IPS-18c (cell line): Measurements from ENCODE around the gene ATAD3C.
"Not testable (repeated sequence)": the region's sequence is repeated elsewhere in the genome, so short reads cannot be mapped to it uniquely, and the experiment has no call there.

Experiments used
- H3K4me3 ChIP-seq: 2 replicates; pipeline ENCODE4 v1.7.0; 2013; ENCODE audit warnings: low read depth, mild to moderate bottlenecking, low read length, moderate library complexity; ENCODE audit not compliant: insufficient read depth
- H3K9me3 ChIP-seq: one replicate; pipeline ENCODE4 v1.6.1; 2013; ENCODE audit warnings: mild to moderate bottlenecking, low read length, moderate library complexity; ENCODE audit not compliant: control insufficient read depth, insufficient read depth

ATAD3C gene

DNA sequence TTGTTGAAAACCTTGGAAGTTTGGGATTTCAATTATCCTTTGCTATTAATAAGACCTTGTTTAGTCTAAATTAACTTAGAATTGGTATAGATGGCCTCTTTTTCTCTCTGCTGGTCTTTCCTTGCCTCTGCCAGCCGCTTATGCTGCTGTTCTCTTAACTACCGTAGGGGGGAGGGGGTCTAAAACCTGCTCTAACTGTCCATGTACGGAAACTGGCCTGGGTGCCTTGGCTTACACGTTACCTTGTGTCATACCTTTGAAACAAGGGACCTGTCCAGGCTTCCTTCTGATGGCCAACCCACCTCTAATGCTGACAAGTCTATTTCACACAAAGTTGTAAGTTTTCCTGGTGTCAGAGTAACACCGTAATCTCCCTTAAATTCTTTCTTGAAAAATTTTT, 32.1 kb upstream of the ATAD3C start:
- not testable (repeated sequence) for H3K4me3 ChIP-seq, H3K9me3 ChIP-seq

DNA sequence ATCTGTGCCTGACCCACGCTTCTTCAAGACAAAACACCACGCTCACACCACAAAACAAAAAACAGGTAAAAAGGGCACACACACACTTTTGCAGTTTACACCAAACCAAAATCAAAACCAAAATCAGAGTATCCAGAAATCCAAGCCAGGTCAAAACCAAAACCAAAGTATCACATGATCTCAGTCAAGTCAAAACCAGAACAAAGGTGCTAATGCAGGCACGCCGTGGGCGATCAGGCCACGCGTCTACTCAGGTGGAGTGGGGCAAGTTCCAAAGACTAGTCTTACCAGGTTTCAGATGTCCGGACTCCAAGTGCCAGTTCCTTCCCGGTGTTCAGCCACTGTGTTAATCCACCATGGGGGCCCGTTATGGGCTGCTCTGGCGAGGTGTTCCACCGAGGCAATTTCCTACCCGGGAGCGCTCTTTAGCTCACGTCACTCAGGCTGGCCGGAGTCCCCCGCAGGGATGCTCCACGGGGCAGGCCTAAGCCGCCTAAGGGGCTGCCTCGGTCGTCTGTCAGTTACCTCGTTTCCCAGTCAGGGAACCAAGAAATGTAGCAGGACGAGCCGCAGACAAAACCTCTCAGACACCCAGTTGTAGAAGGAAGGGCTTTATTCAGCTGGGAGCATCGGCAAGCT, 31.5 kb upstream of the ATAD3C start:
- not testable (repeated sequence) for H3K9me3 ChIP-seq, H3K4me3 ChIP-seq

DNA sequence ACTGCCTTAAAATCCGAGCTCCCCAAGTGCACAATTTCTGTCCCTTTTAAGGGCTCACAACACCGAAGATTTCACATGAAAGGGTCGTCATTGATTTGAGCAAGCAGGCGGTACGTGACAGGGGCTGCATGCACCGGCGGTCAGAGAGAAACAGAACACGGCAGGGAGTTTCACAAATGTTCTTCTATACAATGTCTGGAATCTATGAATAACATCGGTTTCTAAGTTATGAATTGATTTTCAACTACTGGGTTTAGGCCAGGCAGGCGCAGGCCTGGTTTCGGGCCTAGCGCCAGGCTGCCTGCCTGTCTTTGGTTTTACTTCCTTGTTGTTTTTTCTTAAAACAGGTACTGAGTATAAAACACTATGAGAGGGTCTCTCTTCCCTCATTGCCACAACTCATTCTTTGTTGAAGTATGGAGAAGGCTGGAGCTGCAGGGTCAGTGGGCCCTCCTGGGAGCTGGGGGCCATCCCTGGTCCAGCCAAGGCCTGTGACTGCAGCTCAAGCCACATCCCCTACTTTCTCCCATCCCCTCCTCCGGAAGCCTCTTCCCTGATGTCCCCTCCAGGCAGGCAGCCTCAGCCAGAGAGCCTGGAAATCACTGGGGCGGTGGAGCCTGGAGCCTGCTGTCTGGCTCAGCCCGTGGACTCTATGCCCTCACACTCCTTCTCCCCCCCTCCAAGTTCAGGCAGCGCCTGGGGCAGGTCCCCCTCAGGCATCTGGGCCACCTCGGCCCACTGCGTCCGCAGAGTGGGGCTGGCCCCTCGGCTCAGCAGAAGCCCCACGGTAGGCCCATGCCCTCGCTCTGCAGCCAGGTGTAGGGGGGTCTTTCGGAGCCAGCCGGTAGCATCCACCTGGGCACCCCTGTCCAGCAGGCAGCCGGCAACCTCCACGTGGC, 30.8 kb upstream of the ATAD3C start:
- no peaks in the 10 kb centered on the region for H3K9me3 ChIP-seq

DNA sequence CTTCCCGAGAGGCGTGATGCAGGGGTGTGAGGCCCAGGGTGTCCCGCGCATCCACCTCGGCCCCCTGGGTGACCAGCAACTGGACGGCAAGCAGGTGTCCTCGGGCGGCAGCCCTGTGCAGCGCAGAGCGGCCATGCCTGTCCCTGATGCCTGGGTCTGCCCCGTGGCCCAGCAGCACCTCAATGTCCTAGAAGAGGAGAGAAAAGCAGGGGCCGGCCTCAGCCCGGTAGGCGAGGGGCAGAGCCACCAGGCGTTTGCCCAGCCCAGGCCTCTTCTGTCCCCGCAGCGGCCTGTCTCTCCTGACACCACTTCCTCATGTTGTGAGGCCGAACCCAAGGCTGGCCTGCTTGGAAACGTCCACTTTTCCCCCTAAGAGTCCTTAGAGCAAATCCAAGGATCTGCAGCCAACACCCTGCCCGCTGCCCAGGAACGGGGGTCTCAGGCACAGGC, 30.1 kb upstream of the ATAD3C start:
- Histone ChIP-seq H3K4me3 (no peak overlapping the region), H3K9me3 (no peaks in the 10 kb centered on the region)

More for the DNA sequence above, 30.8 kb upstream of the ATAD3C start:
- no peak overlapping the region for H3K4me3 ChIP-seq

DNA sequence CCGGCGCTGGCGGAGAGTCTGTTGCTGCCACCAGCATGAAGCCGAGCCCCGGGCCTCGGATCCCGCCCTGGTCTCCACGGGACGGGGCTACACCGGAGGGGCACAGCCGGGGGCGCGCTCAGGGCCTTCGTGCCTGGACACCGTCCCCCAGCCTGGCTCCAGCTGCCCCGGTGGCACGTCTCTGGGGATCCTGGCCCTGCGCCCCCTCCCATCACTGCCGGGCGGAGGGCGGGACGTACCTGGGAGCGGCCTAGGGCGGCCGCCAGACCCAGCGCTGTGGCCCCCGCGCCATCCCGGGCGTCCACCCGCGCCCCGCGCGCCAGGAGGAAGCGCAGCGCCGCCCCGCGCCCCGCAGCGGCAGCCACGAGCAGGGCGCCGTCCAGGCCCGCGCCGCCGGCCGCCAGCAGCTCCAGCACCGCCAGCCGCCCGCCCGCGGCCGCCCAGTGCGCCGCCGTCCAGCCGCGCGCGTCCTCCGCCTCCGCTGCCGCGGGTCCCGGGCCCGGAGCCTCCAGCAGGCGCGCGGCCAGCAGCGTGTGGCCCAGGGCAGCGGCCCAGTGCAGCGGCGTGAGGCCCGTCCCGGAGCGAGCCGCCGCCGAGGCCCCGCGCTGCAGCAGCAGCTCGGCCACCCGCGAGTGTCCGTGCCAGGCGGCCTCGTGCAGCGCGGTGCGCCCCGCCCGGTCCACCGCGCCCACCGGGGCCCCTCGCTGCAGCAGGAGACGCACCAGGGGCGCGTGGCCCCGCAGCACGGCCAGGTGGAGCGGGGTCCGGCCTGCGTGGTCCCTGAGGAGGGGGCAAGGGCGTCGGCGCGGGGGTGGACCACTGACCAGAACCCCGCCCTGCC, 29.5 kb upstream of the ATAD3C start:
- no peaks in the 10 kb centered on the region for H3K9me3 ChIP-seq
- no peak overlapping the region for H3K4me3 ChIP-seq

DNA sequence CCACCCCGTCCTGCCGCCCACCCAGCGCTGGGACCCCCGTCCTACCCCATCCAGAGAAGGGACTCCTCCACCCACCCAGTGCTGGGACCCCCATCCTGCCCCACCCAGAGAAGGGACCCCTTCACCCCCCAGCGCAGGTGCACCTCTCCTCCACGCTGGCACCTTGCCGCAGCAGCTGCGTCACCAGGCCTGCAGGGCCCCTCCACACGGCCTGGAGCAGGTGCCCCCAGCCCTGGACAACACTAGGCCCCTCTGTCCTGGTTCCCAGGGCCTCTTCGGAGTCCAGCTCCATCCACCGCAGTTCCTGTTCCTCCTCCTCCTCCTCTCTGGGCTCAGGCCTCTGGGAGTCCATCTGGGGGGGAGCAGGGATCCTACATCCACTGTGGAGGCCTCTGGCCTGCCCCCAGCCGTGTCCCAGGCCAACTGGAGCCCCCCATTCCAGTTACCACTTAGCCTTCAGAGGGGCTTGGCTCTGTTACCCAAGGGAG, 28.8 kb upstream of the ATAD3C start:
- H3K4me3 ChIP-seq: no peak overlapping the region
- no peaks in the 10 kb centered on the region for H3K9me3 ChIP-seq

DNA sequence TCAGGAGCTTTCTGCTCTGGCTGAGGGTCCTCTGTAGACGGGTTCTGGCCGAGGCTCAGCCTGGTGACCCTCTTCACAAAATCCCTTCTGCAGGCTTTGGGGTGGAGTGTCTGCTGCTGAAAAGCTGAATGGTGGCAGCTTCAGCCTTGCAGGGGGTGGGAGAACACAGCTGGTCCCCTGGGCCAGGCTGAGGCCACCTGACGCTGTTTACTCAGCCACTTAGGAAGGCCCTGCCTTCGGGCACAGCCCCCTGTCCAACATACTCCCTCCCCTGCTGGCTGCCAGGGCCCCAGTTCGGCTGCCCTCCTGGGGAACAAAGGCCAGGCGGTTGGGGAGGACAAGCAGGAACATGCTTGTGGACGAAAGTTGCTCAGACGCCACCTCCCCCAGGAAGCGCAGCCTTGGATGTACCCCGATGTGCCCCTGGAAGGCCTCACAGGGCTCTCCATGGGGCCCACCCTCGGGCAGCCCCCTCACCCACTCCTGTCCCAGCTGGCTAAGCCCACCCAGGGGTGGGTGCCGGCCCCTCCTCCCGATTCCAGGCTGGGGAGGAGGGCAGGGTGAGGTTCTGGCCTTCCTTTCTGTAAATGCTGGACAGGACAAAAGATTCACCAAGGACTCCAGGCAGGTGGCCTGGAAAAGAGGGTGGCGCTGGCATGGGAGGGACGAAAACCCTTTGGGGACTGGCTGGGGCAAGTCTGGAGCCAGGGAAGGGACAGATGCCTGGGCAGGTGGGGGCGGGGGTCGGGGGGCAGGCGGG, 28.2 kb upstream of the ATAD3C start, which contains the start of gene ANKRD65:
ANKRD65 (minus strand) TSS at position 130 of the 760 bp plus-strand sequence. CDS start 271 bp downstream, outside the sequence.
- H3K9me3 ChIP-seq: no peaks in the 10 kb centered on the region
- H3K4me3 ChIP-seq: no peak within 1 kb of the TSS

DNA sequence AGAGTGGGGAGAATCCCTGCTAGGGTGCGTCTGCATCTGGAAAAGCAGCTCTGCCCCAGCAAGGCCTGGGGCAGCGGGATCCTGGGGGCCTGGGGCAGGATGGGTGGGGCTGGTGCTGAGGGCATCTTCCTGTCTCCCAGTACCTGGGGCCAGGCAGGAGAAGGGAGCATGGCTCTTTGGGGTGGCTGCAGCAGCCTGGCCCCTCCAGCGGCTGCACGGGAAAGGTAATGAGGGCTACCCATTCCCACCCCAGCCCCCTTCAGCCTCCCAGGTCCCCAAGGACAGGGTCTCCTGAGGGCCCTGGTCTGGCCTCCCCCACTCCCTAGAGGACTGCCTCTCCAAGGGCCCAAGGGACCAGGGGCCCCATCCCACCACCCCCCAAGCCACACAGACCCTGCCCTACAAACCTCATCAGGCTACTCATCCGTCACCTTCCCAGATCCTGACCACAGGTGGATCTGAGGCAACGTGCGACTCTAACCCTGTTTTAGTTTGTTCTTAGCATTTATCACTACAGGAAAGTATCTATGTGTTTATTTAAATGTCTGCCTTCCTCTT, 27.5 kb upstream of the ATAD3C start:
- Histone ChIP-seq H3K4me3 (no peak overlapping the region), H3K9me3 (no peaks in the 10 kb centered on the region)

DNA sequence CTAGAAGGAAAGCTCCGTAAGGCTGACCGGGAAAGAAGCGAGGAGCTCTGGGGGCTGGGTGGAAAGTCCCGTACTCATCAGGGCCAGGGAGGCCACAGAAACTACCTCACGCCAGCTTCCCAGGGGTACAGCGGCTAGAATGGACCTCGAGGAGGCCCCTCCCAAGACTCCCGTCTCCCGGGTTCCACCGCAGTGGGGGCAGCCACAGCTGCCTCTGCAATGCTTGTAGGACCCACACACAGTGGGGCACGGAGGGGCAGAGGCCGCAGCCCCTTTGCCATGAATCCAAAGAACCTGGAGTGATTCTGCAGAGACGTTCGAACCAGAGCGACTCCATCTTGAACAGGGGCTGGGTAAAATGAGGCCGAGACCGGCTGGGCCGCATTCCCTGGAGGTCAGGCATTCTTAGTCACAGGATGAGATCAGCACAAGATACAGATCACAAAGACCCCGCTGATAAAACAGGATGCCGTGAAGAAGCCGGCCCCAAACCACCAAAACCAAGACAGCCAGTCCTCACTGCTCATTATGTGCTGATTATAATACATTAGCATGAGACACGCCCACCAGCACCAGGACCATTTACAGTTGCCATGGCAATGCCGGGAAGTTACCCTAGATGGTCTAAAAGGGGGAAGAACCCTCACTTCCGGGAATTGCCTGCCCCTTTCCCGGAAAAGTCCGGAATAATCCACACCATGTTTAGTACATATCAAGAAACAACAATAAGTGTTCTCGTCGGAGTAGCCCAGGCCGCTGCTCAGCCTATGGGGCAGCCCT, 26.8 kb upstream of the ATAD3C start:
- Histone ChIP-seq H3K9me3 (no peaks in the 10 kb centered on the region), H3K4me3 (no peak overlapping the region)

DNA sequence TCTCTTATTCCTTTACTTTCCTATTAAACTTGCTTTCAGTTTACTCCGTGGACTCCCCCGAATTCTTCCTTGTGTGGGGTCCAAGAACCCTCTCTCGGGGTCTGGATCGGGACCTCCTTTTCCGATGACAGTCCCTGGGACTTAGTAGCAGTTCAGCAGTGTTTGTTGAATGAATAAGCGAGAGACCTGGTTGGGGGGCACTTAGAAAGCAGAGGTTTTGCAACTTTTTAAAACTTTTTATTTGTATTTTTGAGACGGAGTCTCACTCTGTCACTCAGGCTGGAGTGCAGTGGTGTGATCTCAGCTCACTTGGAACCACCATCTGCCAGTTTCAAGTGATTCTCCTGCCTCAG, 26.3 kb upstream of the ATAD3C start:
- no peaks in the 10 kb centered on the region for H3K9me3 ChIP-seq
- H3K4me3 ChIP-seq: no peak overlapping the region

DNA sequence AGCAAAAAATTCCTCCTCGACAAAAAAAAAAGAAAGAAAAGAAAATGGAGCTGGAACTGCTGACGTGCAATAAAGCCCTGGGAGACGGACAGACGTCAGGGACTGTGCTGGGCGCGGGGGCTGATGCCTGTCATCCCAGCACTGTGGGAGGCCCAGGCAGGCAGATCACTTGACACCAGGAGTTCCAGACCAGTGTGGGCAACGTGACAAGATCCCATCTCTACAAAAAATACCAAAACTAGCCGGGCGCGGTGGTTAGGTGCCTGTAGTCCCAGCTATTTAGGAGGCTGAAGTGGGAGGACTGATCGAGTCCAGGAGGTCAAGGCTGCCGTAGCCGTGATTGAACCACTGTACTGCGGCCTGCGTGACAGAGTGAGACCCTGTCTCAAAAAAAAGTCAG, 24.8 kb upstream of the ATAD3C start:
- Histone ChIP-seq H3K4me3 (no peak overlapping the region), H3K9me3 (no peaks in the 10 kb centered on the region)

DNA sequence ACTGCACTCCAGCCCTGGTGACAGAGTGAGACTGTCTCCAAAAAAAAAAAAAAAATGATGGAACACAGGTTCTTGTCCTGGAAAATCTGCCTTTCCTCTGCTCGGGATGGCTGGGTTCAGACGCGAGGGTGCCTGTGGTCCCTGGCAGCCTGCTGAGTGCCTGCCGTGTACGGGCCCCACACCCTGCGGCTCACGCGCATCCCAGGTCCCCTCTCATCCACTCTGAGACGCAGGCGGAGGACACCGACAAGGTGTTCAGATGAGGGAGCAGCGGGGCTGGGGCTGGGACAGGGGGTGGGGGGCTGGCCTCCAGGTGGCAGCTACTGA, 24.1 kb upstream of the ATAD3C start:
- H3K9me3 ChIP-seq: no peaks in the 10 kb centered on the region
- H3K4me3 ChIP-seq: no peak overlapping the region

DNA sequence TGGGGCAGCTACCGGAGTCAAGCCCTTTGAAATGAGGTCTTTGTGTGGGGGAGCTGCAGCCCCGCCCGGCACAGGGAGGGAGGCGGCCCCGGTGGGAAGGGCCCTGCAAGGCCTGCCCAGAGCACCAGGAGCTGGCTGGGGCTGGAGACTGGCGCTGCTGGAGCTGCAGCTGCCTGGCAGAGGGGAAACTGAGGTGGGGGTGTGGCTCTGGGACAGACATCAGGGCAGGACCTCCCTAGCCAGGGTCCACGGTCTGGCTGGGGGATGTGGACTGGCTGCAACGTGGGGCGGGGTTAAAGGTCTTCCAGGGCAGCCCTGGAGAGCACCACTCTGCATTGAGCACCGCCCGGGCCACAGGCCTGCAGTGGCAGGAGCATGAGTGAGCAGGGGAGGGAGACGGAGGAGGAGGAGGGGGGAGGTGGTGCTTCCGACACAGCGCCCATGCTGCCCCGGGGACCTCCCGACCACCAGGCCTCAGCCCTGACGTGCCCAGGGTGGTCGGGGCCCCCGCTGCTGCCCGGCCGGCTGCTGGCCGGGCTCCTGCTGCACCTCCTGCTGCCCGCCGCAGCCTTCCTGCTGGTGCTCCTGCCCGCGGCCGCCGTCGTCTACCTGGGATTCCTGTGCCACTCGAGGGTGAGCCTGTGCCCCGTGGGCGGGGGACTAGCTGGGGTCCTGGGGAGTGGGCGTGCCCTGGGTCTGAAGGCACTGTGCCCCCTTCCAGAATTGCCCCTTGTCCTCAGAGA, 23.6 kb upstream of the ATAD3C start:
- H3K9me3 ChIP-seq: no peaks in the 10 kb centered on the region
- no peak overlapping the region for H3K4me3 ChIP-seq

DNA sequence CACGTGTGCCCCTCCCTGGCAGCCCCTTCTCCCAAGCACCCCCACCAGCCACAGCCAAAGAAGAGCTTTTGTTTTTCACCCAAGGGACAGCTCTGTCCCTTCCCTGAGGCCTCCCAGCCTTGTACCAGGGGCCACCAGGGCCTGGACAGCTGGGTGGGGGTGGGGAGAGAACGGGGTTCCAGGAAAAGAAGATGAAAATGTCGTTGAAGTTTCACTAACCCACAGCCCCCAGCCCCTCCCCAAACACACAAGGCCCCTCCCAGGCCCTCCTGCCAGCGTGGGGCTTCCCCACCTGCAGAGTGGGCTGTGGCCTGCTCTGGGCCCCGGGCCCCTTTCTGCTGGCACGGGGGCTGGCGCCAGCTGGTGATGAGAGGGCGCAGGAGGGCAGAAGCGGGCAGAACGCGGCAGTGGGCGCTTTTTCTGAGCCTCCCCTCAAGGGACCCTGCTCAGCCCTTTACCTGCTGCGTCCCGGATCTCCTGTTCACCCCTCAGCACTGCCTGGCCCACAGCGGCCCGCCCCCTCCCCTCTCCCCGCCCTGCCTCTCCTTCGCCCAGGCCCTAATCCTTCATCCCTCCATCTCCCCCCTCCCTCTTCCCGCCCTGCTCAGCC, 22.9 kb upstream of the ATAD3C start:
- no peak overlapping the region; the same call in 1 of the 2 replicates for H3K4me3 ChIP-seq
- H3K9me3 ChIP-seq: no peaks in the 10 kb centered on the region
